ENCODE measurements around the gene PLXNA2.

PLXNA2 gene

DNA sequence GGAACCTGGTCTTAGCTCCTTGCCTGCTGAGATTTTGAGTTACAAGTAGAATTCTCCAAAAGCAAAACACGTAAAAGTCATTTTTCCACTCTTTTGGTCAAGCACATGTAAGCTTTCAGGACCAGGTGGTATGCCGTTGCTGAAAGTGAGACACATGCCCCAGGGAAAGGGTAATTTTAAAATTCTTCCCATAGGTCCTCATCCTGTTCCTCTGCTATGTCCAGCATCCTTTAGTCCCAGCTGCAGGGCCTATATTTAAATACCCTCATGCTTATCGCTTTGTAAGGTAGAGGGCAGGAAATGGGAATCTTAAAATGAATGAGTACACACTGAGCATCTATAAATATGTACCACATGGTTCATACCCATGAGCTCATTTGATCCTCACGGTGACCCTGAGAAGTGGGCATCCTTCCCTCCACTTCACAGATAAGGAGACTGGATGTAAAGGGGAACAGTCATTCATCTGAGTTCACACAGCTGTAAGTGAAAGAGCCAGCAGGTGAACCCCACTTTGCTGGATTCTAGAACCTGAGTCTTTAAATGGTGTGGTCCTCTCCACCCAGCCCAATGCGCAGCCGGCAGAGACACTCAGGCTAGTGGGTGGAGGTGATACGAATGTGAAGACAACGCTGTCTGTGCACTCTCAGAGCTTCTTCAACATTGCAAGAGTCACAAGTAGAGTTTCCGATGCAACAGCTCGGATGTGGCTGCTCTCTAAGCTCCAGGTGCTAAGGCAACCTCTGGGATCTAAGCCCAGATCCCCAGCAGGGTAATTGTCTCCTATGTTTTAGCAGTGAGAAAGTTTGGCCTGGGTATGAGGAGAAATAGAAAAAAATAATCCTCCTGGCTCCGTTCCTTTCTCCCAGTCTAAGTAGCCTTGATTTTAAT, 163.5 kb downstream of the PLXNA2 start:
- no peaks in the 10 kb centered on the region for H3K9me3 ChIP-seq (ENCODE audit: control insufficient read depth, insufficient read depth, low read length)
- H3K4me1 ChIP-seq (ENCODE audit: insufficient read depth, low read length): peaks cover 16% of the 10 kb centered on the region
- H3K9ac ChIP-seq (ENCODE audit: low read depth, low read length): no peak overlapping the region
- no peaks in the 10 kb centered on the region for H3K36me3 ChIP-seq (ENCODE audit: insufficient read depth, low read length)

DNA sequence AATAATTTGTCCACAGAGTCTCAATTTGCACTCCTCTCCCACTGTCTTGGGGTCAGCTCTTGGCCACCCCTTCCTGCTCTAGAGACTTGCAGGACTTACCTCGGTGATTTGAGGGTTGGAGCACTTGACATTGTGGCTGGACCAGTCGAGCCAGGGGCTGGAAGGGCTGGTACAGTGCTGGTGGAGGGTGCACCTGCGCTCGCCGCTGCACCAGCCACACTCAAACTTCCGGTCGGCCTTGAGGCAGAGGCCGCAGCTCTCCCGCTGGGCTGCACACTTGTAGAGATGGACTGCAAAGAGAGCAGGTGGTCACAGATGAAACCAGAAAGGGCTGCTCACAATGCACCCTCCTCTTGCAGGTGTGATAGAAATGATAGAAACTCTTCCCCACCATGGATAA, 165.0 kb downstream of the PLXNA2 start:
- Histone ChIP-seq H3K4me1 (ENCODE audit: insufficient read depth, low read length) (peaks cover 16% of the 10 kb centered on the region), H3K9me3 (ENCODE audit: control insufficient read depth, insufficient read depth, low read length) (no peaks in the 10 kb centered on the region), H3K36me3 (ENCODE audit: insufficient read depth, low read length) (no peaks in the 10 kb centered on the region)

DNA sequence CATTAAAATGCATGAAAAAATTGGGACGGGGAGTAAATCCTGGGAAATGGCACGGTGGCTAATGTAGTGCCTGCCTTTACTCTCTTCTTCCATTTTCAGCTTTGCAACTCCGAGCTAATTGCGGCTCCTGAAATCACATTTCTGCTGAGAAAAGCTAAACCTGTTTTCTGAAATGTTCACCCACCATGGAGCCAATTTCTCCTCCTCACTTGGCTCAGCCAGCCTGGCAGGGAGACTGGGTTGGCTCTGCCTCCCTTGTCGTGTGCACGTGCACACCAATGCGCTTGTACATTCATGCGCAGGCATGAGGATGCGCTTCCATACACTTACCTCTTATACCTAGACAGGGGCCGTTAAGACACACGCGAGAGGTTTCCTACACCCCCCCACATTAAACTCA, 165.4 kb downstream of the PLXNA2 start:
- H3K4me1 ChIP-seq (ENCODE audit: insufficient read depth, low read length): peaks cover 15% of the 10 kb centered on the region
- no peaks in the 10 kb centered on the region for H3K36me3 ChIP-seq (ENCODE audit: insufficient read depth, low read length)
- no peak overlapping the region for H3K9ac ChIP-seq (ENCODE audit: low read depth, low read length)
- H3K9me3 ChIP-seq (ENCODE audit: control insufficient read depth, insufficient read depth, low read length): no peaks in the 10 kb centered on the region

More for the DNA sequence above, 165.0 kb downstream of the PLXNA2 start:
- no peak overlapping the region for H3K9ac ChIP-seq (ENCODE audit: low read depth, low read length)

DNA sequence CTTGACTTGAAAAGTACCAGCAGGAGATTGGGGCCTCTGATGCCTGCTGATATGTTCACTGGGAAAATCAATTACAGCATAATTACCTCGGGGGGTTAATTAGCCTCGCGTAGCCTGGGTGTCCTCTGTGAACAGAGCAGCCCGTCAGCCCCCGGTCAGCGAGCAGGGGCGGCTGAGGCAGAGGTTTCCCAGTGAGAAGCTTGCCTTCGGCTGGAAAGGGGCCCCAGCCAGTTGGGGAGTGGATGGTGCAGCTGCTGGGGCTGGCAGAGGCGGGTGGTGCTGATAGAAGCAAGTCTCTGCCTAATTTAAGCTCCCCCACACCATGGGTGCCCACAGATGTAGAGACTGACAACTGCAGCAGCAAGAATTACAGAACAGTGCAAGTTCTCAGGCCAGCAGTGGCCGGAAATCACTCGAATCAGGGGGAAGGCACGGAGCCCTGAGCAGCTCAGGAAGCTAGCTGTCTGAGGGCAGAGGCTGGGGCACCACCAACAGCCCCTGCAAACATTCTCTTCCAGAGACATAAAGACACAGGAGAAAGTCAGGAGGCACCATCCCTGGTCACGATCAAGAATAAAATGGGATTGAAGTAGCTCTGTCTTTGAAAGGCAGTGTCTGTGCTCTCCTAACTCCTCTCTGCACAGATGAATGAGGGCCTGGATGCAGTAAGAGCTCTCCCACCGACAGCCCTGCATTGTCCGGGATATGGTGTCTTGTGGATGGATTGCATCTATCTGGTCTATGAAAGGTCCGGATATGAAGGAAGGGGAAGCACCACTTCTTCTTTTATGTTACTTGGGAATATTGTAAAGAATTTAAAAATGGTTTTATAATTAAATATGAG, 166.7 kb downstream of the PLXNA2 start:
- H3K36me3 ChIP-seq (ENCODE audit: insufficient read depth, low read length): no peaks in the 10 kb centered on the region
- no peak overlapping the region for H3K9ac ChIP-seq (ENCODE audit: low read depth, low read length)
- no peaks in the 10 kb centered on the region for H3K9me3 ChIP-seq (ENCODE audit: control insufficient read depth, insufficient read depth, low read length)
- H3K4me1 ChIP-seq (ENCODE audit: insufficient read depth, low read length): peaks cover 8% of the 10 kb centered on the region

DNA sequence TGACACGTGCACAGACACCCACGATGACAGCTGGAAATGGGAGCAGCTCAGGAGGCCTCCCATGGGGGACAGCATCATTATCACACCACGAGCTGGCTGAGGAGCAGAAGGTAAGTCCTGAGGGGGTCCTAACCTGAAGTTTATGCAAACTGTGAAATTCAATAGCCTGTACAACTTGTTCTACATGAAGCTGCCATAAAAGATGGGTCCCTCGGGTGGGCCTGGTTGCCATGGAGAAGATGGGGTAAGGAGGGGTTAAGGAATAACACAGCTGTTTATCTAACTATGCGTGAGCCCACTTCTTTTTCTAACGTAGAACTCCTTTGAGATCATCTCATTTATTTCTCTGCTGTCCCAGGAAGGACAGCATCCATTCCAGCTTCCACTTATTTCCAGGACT, 169.8 kb downstream of the PLXNA2 start:
- Histone ChIP-seq H3K4me1 (ENCODE audit: insufficient read depth, low read length) (no peaks in the 10 kb centered on the region), H3K36me3 (ENCODE audit: insufficient read depth, low read length) (no peaks in the 10 kb centered on the region), H3K9ac (ENCODE audit: low read depth, low read length) (no peak overlapping the region), H3K9me3 (ENCODE audit: control insufficient read depth, insufficient read depth, low read length) (no peaks in the 10 kb centered on the region)

DNA sequence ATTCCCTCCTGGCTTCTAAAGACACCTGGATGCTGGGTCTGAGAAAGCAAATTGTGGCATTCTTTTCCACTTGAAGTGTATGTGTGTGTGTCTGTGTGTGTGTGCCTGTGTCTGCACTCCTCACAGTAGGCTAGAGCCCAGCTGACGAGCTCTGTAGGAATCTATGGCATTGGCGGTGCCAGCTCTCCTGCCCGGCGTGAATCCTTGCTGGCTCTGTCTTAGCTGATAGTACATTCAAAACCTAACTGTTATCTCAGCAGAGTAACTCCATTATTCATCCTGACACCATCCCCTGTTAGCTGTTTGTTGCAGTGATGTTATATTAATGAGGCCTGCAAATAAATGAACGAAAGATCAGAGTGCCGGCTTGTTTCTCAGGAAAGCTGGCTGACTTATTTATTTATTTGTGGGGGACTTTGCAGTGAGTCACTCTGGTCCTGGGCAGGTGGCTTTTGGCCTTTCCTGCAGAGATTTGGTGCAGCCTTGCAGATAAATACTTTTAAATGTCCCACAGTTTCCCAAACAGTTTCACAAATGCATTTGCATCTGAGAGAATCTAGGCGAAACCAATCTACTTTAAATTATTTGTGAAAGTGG, 172.7 kb downstream of the PLXNA2 start:
- no peaks in the 10 kb centered on the region for H3K9me3 ChIP-seq (ENCODE audit: control insufficient read depth, insufficient read depth, low read length)
- no peaks in the 10 kb centered on the region for H3K4me1 ChIP-seq (ENCODE audit: insufficient read depth, low read length)
- H3K36me3 ChIP-seq (ENCODE audit: insufficient read depth, low read length): no peaks in the 10 kb centered on the region
- no peak overlapping the region for H3K9ac ChIP-seq (ENCODE audit: low read depth, low read length)

DNA sequence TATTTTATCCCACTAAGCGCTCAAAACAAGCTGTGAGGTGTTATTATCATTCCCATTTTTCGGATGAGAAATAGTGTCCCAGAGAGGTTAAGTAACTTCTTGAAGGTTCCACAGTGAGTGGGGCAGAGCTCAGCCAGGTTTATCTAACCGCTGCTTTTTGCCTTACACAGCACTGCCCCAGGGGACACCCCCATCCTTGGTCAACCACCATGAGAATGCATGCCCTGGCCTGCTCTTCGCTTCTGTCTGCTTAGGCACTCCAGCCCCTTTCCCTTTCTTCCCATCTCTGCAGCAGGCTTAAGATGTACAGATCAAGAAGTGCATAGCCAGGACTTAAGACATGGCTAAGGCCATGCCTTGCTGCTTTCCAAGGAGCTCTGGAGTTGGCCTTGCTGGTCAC, 174.3 kb downstream of the PLXNA2 start:
- H3K9ac ChIP-seq (ENCODE audit: low read depth, low read length): no peak overlapping the region
- no peaks in the 10 kb centered on the region for H3K4me1 ChIP-seq (ENCODE audit: insufficient read depth, low read length)
- no peaks in the 10 kb centered on the region for H3K9me3 ChIP-seq (ENCODE audit: control insufficient read depth, insufficient read depth, low read length)
- no peaks in the 10 kb centered on the region for H3K36me3 ChIP-seq (ENCODE audit: insufficient read depth, low read length)

DNA sequence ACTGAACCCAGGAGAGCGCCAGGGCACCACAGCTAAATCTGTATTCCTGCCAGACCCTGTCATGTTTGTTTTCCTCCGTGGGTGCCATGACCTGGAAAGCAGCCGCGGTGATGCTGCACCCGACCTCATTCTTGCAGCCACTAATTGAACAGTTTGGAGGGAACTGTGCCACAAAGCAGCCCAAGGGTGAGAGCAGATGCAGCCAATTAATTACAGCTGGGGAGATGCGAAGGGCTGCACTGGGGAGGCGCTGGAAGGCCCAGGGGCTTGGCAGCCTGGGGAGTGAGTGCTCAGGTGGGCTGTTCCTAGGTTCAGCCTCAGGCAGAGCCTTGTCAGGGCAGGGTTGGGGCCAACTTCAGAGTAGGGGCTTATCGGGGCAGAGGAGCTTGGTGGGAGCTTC, 174.9 kb downstream of the PLXNA2 start:
- Histone ChIP-seq H3K36me3 (ENCODE audit: insufficient read depth, low read length) (no peaks in the 10 kb centered on the region), H3K4me1 (ENCODE audit: insufficient read depth, low read length) (no peaks in the 10 kb centered on the region), H3K9ac (ENCODE audit: low read depth, low read length) (no peak overlapping the region), H3K9me3 (ENCODE audit: control insufficient read depth, insufficient read depth, low read length) (no peaks in the 10 kb centered on the region)

DNA sequence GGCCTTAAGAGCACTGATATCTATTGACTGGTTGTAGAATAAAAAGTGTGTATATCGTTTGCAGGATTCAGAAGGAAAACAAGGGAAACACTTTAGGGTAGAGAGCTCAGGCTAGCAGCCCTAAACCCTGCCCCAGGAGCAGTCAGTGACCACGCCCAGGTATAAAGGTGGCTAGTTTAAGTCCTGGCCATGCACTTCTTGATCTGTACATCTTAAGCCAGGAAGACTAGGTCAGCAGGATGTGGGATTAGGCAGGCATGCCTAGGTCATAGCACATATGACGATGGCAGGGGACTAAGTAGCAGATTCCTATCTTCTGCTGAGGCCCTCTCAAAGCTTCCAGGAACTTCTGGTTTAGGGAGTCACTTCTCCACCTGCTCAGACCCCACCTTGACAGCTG, 175.3 kb downstream of the PLXNA2 start:
- Histone ChIP-seq H3K9ac (ENCODE audit: low read depth, low read length) (no peak overlapping the region), H3K4me1 (ENCODE audit: insufficient read depth, low read length) (no peaks in the 10 kb centered on the region), H3K36me3 (ENCODE audit: insufficient read depth, low read length) (no peaks in the 10 kb centered on the region), H3K9me3 (ENCODE audit: control insufficient read depth, insufficient read depth, low read length) (no peaks in the 10 kb centered on the region)

DNA sequence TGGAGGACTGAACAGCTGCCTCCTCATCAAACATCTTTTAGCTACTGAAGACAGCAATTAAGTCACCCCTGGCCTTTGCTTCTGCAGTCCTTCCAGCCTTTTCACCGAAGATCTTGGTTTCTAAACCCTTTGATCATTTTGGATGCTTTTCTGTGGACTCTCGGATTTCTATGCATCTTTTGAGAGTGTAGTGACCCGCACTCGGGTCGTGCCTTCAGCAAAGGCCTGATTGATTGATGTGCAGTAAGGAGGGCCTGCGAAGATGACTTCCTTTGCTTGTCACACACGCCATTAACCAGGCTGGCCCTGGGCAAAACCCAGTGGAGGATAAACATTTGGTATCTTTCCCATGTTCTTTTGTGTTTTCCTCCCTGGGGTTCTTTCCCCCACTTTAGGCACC, 175.8 kb downstream of the PLXNA2 start:
- Histone ChIP-seq H3K9ac (ENCODE audit: low read depth, low read length) (no peak overlapping the region), H3K36me3 (ENCODE audit: insufficient read depth, low read length) (no peaks in the 10 kb centered on the region), H3K9me3 (ENCODE audit: control insufficient read depth, insufficient read depth, low read length) (no peaks in the 10 kb centered on the region), H3K4me1 (ENCODE audit: insufficient read depth, low read length) (no peaks in the 10 kb centered on the region)

DNA sequence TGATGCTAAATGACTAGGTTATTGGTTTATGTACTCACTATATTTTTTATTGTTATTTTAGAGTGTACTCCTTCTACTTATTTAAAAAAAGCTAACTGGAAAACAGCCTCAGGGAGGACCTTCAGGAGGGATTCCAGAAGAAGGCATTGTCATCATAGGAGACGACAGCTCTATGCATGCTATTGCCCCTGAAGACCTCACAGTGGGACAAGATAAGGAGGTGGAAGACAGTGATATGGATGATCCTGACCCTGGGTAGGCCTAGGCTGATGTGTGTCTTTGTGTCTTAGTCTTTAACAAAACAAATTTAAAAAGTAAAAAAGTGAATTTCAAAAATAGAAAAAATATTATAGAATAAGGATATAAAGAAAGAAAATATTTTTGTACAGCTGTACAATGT, 177.6 kb downstream of the PLXNA2 start:
- Histone ChIP-seq H3K9ac (ENCODE audit: low read depth, low read length) (no peak overlapping the region), H3K4me1 (ENCODE audit: insufficient read depth, low read length) (no peaks in the 10 kb centered on the region), H3K9me3 (ENCODE audit: control insufficient read depth, insufficient read depth, low read length) (no peaks in the 10 kb centered on the region), H3K36me3 (ENCODE audit: insufficient read depth, low read length) (no peaks in the 10 kb centered on the region)

DNA sequence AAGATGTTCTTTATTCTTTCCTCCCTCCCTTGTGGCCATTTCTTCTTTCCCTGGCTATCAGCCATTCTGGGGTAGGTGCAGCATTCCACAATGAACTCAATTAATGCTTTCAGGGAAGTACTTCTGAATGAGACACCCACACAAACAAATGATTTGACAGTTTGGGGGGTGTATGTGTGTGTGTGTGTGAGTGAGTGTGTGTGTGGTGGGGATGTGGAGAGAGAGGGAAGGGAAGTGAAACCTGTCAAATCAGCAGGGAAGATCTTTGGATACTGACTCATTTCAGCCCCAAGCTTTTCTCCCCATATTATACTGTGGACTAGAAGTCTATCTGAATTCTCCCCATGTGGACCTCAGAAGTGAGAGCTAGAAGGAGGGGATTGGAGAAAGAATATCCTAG, 178.3 kb downstream of the PLXNA2 start:
- H3K4me1 ChIP-seq (ENCODE audit: insufficient read depth, low read length): 0 out of 2 replicates have a peak, but pooled peaks cover 1% of the 10 kb centered on the region
- H3K9ac ChIP-seq (ENCODE audit: low read depth, low read length): no peak overlapping the region
- H3K9me3 ChIP-seq (ENCODE audit: control insufficient read depth, insufficient read depth, low read length): no peaks in the 10 kb centered on the region
- H3K36me3 ChIP-seq (ENCODE audit: insufficient read depth, low read length): no peaks in the 10 kb centered on the region

DNA sequence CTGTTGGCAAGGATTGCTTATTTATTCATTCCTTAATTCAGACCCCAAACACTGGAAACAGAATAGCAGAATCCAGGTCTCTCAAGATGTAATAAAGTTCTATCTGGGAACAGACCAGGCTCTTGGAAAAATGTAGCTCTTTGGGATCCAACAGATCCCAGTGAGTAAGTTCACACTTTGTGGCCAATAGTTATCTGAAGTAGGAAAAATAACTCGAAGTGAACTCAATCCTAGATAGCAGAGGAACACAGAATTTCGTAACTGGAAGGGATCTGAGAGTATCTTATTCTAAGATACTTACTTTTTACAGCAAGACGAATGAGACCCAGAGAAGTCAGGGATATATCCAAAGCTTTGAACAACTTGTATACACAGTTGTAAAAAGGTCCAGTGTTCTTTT, 182.6 kb downstream of the PLXNA2 start:
- no peak overlapping the region for H3K9ac ChIP-seq (ENCODE audit: low read depth, low read length)
- no peaks in the 10 kb centered on the region for H3K9me3 ChIP-seq (ENCODE audit: control insufficient read depth, insufficient read depth, low read length)
- no peaks in the 10 kb centered on the region for H3K36me3 ChIP-seq (ENCODE audit: insufficient read depth, low read length)
- H3K4me1 ChIP-seq (ENCODE audit: insufficient read depth, low read length): 0 out of 2 replicates have a peak, but pooled peaks cover 6% of the 10 kb centered on the region

DNA sequence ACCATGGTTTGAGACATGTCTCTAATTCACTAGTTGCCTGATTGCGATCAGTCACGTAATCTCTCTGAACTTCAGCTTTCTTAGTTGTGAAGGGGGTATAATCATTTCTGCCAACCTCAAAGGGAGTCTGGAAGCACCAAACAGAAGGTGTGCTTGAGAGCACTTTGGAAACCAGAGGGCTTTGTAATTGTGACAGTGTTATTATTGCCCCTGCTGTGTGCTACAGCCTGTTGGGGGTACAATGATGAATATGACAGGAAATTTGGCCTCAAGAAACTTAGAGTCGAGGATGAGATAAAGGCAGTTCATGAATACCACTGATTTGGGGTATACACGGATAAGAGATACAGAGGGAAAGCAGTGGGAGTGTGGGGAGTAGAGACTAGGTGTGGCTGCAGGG, 183.1 kb downstream of the PLXNA2 start:
- Histone ChIP-seq H3K9ac (ENCODE audit: low read depth, low read length) (no peak overlapping the region), H3K9me3 (ENCODE audit: control insufficient read depth, insufficient read depth, low read length) (no peaks in the 10 kb centered on the region), H3K4me1 (ENCODE audit: insufficient read depth, low read length) (0 out of 2 replicates have a peak, but pooled peaks cover 6% of the 10 kb centered on the region), H3K36me3 (ENCODE audit: insufficient read depth, low read length) (no peaks in the 10 kb centered on the region)

Data from ES-I3 (cell line).